Measurements from ENCODE around the gene SLC19A1. TPM values are rescaled to one million over a fixed set of nuclear protein-coding genes. Genes with fewer than 3 reads are reported as not detected.

The SLC19A1 gene
- total and polyA plus RNA-seq, 2 donors (not counting 1 experiment from before 2014, with no cell fraction given), result 1.7 to 2.1 TPM

GRCh38 chr21:45466330-45467220, 75.7 kb downstream of the SLC19A1 start:
- TF ChIP-seq CTCF (conservative IDR thresholded peaks at IDR 0.05 in 1 of 2, IDR thresholded peaks at IDR 0.05 in 1 of 2; ENCODE audit: low read depth in 1 of 2, low read length in 2 of 2) (no peak), EZH2 (IDR thresholded peaks at IDR 0.05; ENCODE audit: low read length, missing control alignments) (no peak)
- H3K9me3 ChIP-seq (ENCODE audit: control insufficient read depth, insufficient read depth, low read depth, low read length), result no peaks in the 10 kb centered on the region
- H3K9ac ChIP-seq (ENCODE audit: insufficient read depth, low read length), result no peak overlapping the region
- peaks cover 4% of the 10 kb centered on the region for H3K36me3 ChIP-seq (ENCODE audit: control insufficient read depth, insufficient read depth, low read length)
- no peaks in the 10 kb centered on the region for H3K79me2 ChIP-seq (ENCODE audit: control insufficient read depth, insufficient read depth, low read length)
- no peaks in the 10 kb centered on the region for H3K27me3 ChIP-seq (ENCODE audit: control insufficient read depth, insufficient read depth, low read length)
- no peak for DNase-seq (ENCODE audit: low read depth in 2 of 2)
- no peak overlapping the region for H2AFZ ChIP-seq (ENCODE audit: low read length)
- no peak overlapping the region for H3K27ac ChIP-seq (ENCODE audit: insufficient read depth, low read length)
- no peak overlapping the region for H3K4me3 ChIP-seq (replicated peaks in 1 of 4; ENCODE audit: control extremely low read depth in 1 of 4, insufficient read depth in 1 of 4, low read depth in 3 of 4, low read length in 4 of 4)
- no peaks in the 10 kb centered on the region for H4K20me1 ChIP-seq (ENCODE audit: control insufficient read depth, extremely low read depth, insufficient read depth, low read length)
- peaks cover 14% of the 10 kb centered on the region for H3K4me1 ChIP-seq (ENCODE audit: control insufficient read depth, extremely low read depth, insufficient read depth, low read length)
- H3K4me2 ChIP-seq (ENCODE audit: extremely low read depth, insufficient read depth, low read length), result no peak overlapping the region

- H3K4me3 ChIP-seq (replicated peaks in 1 of 4; ENCODE audit: control extremely low read depth in 1 of 4, insufficient read depth in 1 of 4, low read depth in 3 of 4, low read length in 4 of 4), result no peak overlapping the region
- no peak overlapping the region for H3K9ac ChIP-seq (ENCODE audit: insufficient read depth, low read length)
- no peak overlapping the region for H3K27ac ChIP-seq (ENCODE audit: insufficient read depth, low read length)
- H3K9me3 ChIP-seq (ENCODE audit: control insufficient read depth, insufficient read depth, low read depth, low read length), result no peaks in the 10 kb centered on the region
- H3K79me2 ChIP-seq (ENCODE audit: control insufficient read depth, insufficient read depth, low read length), result no peaks in the 10 kb centered on the region
- no peaks in the 10 kb centered on the region for H3K27me3 ChIP-seq (ENCODE audit: control insufficient read depth, insufficient read depth, low read length)
- no peak overlapping the region for H3K4me2 ChIP-seq (ENCODE audit: extremely low read depth, insufficient read depth, low read length)
- H4K20me1 ChIP-seq (ENCODE audit: control insufficient read depth, extremely low read depth, insufficient read depth, low read length), result no peaks in the 10 kb centered on the region
- no peak overlapping the region for H2AFZ ChIP-seq (ENCODE audit: low read length)
- peaks cover 4% of the 10 kb centered on the region for H3K36me3 ChIP-seq (ENCODE audit: control insufficient read depth, insufficient read depth, low read length)
- peaks cover 9% of the 10 kb centered on the region for H3K4me1 ChIP-seq (ENCODE audit: control insufficient read depth, extremely low read depth, insufficient read depth, low read length)
- TF ChIP-seq EZH2 (IDR thresholded peaks at IDR 0.05; ENCODE audit: low read length, missing control alignments) (no peak), CTCF (conservative IDR thresholded peaks at IDR 0.05 in 1 of 2, IDR thresholded peaks at IDR 0.05 in 1 of 2; ENCODE audit: low read depth in 1 of 2, low read length in 2 of 2) (no peak)
- DNase-seq (ENCODE audit: low read depth in 2 of 2), result no peak
Observed at GRCh38 chr21:45465611-45466329, 76.5 kb downstream of the SLC19A1 start.

GRCh38 chr21:45465105-45465504, 77.1 kb downstream of the SLC19A1 start:
- H3K27ac ChIP-seq (ENCODE audit: insufficient read depth, low read length), result no peak overlapping the region
- peaks cover 4% of the 10 kb centered on the region for H3K36me3 ChIP-seq (ENCODE audit: control insufficient read depth, insufficient read depth, low read length)
- no peaks in the 10 kb centered on the region for H3K27me3 ChIP-seq (ENCODE audit: control insufficient read depth, insufficient read depth, low read length)
- H3K4me1 ChIP-seq (ENCODE audit: control insufficient read depth, extremely low read depth, insufficient read depth, low read length), result peaks cover 9% of the 10 kb centered on the region
- H3K9me3 ChIP-seq (ENCODE audit: control insufficient read depth, insufficient read depth, low read depth, low read length), result no peaks in the 10 kb centered on the region
- no peaks in the 10 kb centered on the region for H3K79me2 ChIP-seq (ENCODE audit: control insufficient read depth, insufficient read depth, low read length)
- H2AFZ ChIP-seq (ENCODE audit: low read length), result no peak overlapping the region
- H3K4me3 ChIP-seq (replicated peaks in 1 of 4; ENCODE audit: control extremely low read depth in 1 of 4, insufficient read depth in 1 of 4, low read depth in 3 of 4, low read length in 4 of 4), result no peak overlapping the region
- DNase-seq (ENCODE audit: low read depth in 2 of 2), result no peak
- H3K9ac ChIP-seq (ENCODE audit: insufficient read depth, low read length), result no peak overlapping the region
- H4K20me1 ChIP-seq (ENCODE audit: control insufficient read depth, extremely low read depth, insufficient read depth, low read length), result no peaks in the 10 kb centered on the region
- TF ChIP-seq EZH2 (IDR thresholded peaks at IDR 0.05; ENCODE audit: low read length, missing control alignments) (no peak), CTCF (conservative IDR thresholded peaks at IDR 0.05 in 1 of 2, IDR thresholded peaks at IDR 0.05 in 1 of 2; ENCODE audit: low read depth in 1 of 2, low read length in 2 of 2) (no peak)
- H3K4me2 ChIP-seq (ENCODE audit: extremely low read depth, insufficient read depth, low read length), result no peak overlapping the region
